Keratinocyte (primary cell): Measurements from ENCODE around the gene WNK4. TPM values are rescaled to one million over a fixed set of nuclear protein-coding genes. Genes with fewer than 3 reads are reported as not detected.
A peak's percentile ranks its signal among the peaks of the same experiment; 100 is the strongest.

ENCODE experiments used
- DNase-seq: peaks from one replicate; pipeline ENCODE4 v3.0.0-alpha.2; 2011; ENCODE audit warnings: low read depth, missing footprints, low spot score
- FAIRE-seq: peaks from 2 replicates; lab custom pipeline; 2011; peaks lifted over from hg19 to GRCh38; lab: Jason Lieb, UNC
- H2AFZ ChIP-seq: 2 replicates; pipeline ENCODE4 v1.6.0; 2012; ENCODE audit warnings: low read length, control low read depth, inconsistent platforms; ENCODE audit not compliant: control insufficient read depth
- H3K27ac ChIP-seq: 2 replicates; pipeline ENCODE4 v1.5.1; 2011; ENCODE audit warnings: low read length; ENCODE audit not compliant: control insufficient read depth, insufficient read depth
- H3K27me3 ChIP-seq: 3 replicates; pipeline ENCODE4 v1.6.0; 2011; ENCODE audit warnings: low read length; ENCODE audit not compliant: control insufficient read depth, insufficient read depth; ENCODE audit errors: extremely low read depth
- H3K36me3 ChIP-seq, 2 experiments: 2 replicates in 1 of 2; 3 replicates in 1 of 2; pipeline ENCODE4 v1.5.1; 2011; ENCODE audit warnings: low read length in 2 of 2, mild to moderate bottlenecking in 1 of 2; ENCODE audit not compliant: control insufficient read depth in 2 of 2, insufficient read depth in 2 of 2; ENCODE audit errors: extremely low read depth in 1 of 2
- H3K4me1 ChIP-seq: 3 replicates; pipeline ENCODE4 v1.5.1; 2011; ENCODE audit warnings: low read length; ENCODE audit not compliant: control insufficient read depth, insufficient read depth; ENCODE audit errors: extremely low read depth
- H3K4me2 ChIP-seq: 3 replicates; pipeline ENCODE4 v1.6.0; 2011; ENCODE audit warnings: low read depth, low read length; ENCODE audit not compliant: control insufficient read depth, insufficient read depth; ENCODE audit errors: extremely low read depth
- H3K4me3 ChIP-seq, 3 experiments: fragments of 200-600 bp in 1 of 3; sonication (generic) in 1 of 3; 2 replicates in 2 of 3; 3 replicates in 1 of 3; pipeline ENCODE4 v1.5.1; 2011 to 2016; ENCODE audit warnings: low read length in 3 of 3, mild to moderate bottlenecking in 3 of 3, control low read depth in 2 of 3, inconsistent platforms in 1 of 3, low read depth in 1 of 3, mixed read lengths in 1 of 3, mixed run types in 1 of 3, moderate library complexity in 1 of 3; ENCODE audit not compliant: control insufficient read depth in 2 of 3, insufficient read depth in 2 of 3; ENCODE audit errors: extremely low read depth in 1 of 3
- H3K79me2 ChIP-seq: 2 replicates; pipeline ENCODE4 v1.6.0; 2012; ENCODE audit warnings: low read length; ENCODE audit not compliant: control insufficient read depth, insufficient read depth
- H3K9ac ChIP-seq: 3 replicates; pipeline ENCODE4 v1.6.0; 2011; ENCODE audit warnings: low read length; ENCODE audit not compliant: control insufficient read depth, insufficient read depth; ENCODE audit errors: extremely low read depth
- H3K9me1 ChIP-seq: 3 replicates; pipeline ENCODE4 v1.6.0; 2011; ENCODE audit warnings: low read length; ENCODE audit not compliant: control insufficient read depth, insufficient read depth; ENCODE audit errors: extremely low read depth
- H3K9me3 ChIP-seq: 2 replicates; pipeline ENCODE4 v1.5.1; 2012; ENCODE audit warnings: low read depth, low read length; ENCODE audit not compliant: control insufficient read depth
- H4K20me1 ChIP-seq: 3 replicates; pipeline ENCODE4 v1.6.0; 2011; ENCODE audit warnings: low read length; ENCODE audit not compliant: control insufficient read depth, insufficient read depth; ENCODE audit errors: extremely low read depth
- CTCF ChIP-seq, 3 experiments: IDR thresholded peaks in 1 of 3; conservative IDR thresholded peaks in 1 of 3; optimal IDR thresholded peaks in 1 of 3; 2 replicates in 2 of 3; 3 replicates in 1 of 3; pipeline versions ENCODE3 to v1.5.1; 2011; ENCODE audit warnings: low read length in 3 of 3, mild to moderate bottlenecking in 3 of 3, moderate library complexity in 2 of 3, control low read depth in 1 of 3, inconsistent platforms in 1 of 3; ENCODE audit not compliant: insufficient read depth in 2 of 3; ENCODE audit errors: extremely low read depth in 1 of 3
- EZH2 ChIP-seq: IDR thresholded peaks from one replicate; pipeline ENCODE4 v1.6.1; 2012; ENCODE audit warnings: inconsistent platforms, mild to moderate bottlenecking, low read length, moderate library complexity
- dilution Hi-C: fragments of 300-500 bp; cut with MboI; formaldehyde crosslinking; loops from one replicate; pipeline ENCODE4 v1.7.0; 2020; ENCODE audit warnings: low sequenced_read_pairs; ENCODE audit not compliant: extremely low pct_ligation_motif_present
- polyA plus RNA-seq, 5 experiments: library from polyadenylated mRNA; depleted of rRNA in 3 of 5; stranded (reverse) in 3 of 5; stranded (forward) in 1 of 5; unstranded in 1 of 5; fragments of >200 nt; gene quantifications; 1 replicate in 1 of 5; 2 replicates in 3 of 5; 3 replicates in 1 of 5; pipeline versions ENCODE4 v1.2.1 to v1.2.3, GENCODE V29; 2011 to 2012; ENCODE audit warnings: missing spikeins in 2 of 5, low read depth in 1 of 5, low replicate concordance in 1 of 5

Gene WNK4
- polyA plus RNA-seq, 1 donor (not counting 4 experiments of a cell fraction or from before 2014, with no cell fraction given), result 0.04 TPM

DNA sequence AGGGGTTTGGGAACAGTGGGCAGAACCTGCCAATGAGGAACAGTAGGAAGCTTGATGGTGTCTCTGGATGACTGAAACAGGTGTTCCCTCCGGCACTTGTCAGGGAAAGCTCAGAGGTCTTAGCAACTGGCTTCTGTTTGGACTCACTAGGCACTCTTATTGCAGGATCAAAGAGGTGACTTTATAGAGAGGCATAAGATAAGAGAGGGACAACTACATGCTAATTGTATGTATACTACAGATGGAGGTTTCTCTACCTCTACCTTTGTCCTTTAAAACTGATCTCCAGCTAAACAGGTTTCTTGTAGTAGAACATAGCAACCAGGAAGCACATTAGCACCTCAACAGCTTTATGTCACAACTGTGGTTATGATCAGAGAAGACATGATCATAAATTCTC lies 25.8 kb downstream of the WNK4 start:
- H3K9me1 ChIP-seq, result peaks cover 2% of the 10 kb centered on the region
- no peak overlapping the region for H3K4me2 ChIP-seq
- H3K36me3 ChIP-seq, result peaks cover 6 to 8% of the 10 kb centered on the region in 2 experiments
- H3K9ac ChIP-seq, result no peak overlapping the region
- FAIRE-seq (no peak), DNase-seq (no peak)
- dilution Hi-C loops, result no loop called here
- H2AFZ ChIP-seq, result no peak overlapping the region
- H3K4me1 ChIP-seq, result no peaks in the 10 kb centered on the region
- no peaks in the 10 kb centered on the region for H4K20me1 ChIP-seq
- H3K9me3 ChIP-seq, result no peaks in the 10 kb centered on the region
- H3K4me3 ChIP-seq, result no peak overlapping the region
- H3K27ac ChIP-seq, result no peak overlapping the region
- no peaks in the 10 kb centered on the region for H3K79me2 ChIP-seq
- TF ChIP-seq CTCF (optimal IDR thresholded peaks at IDR 0.05 in 1 of 3, IDR thresholded peaks at IDR 0.05 in 1 of 3, conservative IDR thresholded peaks at IDR 0.05 in 1 of 3; ENCODE audit: extremely low read depth in 1 of 3, insufficient read depth in 2 of 3, low read length in 3 of 3) (no peak), EZH2 (no peak)
- no peaks in the 10 kb centered on the region for H3K27me3 ChIP-seq

- Histone ChIP-seq H3K4me2 (no peak overlapping the region), H3K27me3 (no peaks in the 10 kb centered on the region), H2AFZ (no peak overlapping the region), H3K4me1 (no peaks in the 10 kb centered on the region), H3K36me3 (peaks cover 11 to 12% of the 10 kb centered on the region in 2 experiments), H4K20me1 (no peaks in the 10 kb centered on the region), H3K9ac (peak overlapping the region; percentile 20), H3K9me1 (peaks cover 2% of the 10 kb centered on the region), H3K9me3 (no peaks in the 10 kb centered on the region), H3K27ac (no peak overlapping the region), H3K4me3 (no peak overlapping the region), H3K79me2 (no peaks in the 10 kb centered on the region)
- FAIRE-seq (no peak), DNase-seq (no peak)
- dilution Hi-C loops, result no loop called here
- TF ChIP-seq EZH2, result no peak
- TF ChIP-seq CTCF (optimal IDR thresholded peaks at IDR 0.05 in 1 of 3, IDR thresholded peaks at IDR 0.05 in 1 of 3, conservative IDR thresholded peaks at IDR 0.05 in 1 of 3; ENCODE audit: extremely low read depth in 1 of 3, insufficient read depth in 2 of 3, low read length in 3 of 3), result no peak
Measured at GRCh38 chr17:42809250-42809649, 28.8 kb downstream of the WNK4 start.
